Activated CD8-positive, alpha-beta memory T cell treated with anti-CD3 and anti-CD28 coated beads, Interleukin-2, amount 50 U/mL, for 1 hour (primary cell): ENCODE measurements around the gene FMN1.

Experiments used
- DNase-seq: peaks from one replicate; pipeline ENCODE4 v3.0.0-alpha.2; 2020; ENCODE audit errors: extremely low read depth

FMN1 gene

GRCh38 chr15:32765236-32765635 is 429.3 kb downstream of the FMN1 start:
- no peak for DNase-seq

GRCh38 chr15:32763295-32763694 is 431.2 kb downstream of the FMN1 start:
- DNase-seq, result no peak

DNA sequence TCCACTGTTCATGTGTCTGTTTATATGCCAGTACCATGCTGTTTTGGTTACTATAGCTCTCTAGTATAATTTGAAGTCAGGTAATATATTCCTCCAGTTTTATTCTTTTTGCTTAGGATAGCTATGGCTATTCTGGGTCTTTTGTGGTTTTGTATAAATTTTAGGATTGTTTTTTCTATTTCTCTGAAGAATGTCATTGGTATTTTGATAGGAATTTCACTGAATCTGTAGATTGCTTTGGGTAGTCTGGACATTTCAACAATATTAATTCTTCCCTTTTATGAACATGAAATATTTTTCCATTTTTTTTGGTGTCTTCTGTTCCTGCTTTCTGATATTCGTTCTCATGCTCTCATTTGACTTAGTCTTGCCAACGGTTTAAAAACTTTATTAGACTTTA is 437.1 kb downstream of the FMN1 start:
- DNase-seq, result no peak

DNA sequence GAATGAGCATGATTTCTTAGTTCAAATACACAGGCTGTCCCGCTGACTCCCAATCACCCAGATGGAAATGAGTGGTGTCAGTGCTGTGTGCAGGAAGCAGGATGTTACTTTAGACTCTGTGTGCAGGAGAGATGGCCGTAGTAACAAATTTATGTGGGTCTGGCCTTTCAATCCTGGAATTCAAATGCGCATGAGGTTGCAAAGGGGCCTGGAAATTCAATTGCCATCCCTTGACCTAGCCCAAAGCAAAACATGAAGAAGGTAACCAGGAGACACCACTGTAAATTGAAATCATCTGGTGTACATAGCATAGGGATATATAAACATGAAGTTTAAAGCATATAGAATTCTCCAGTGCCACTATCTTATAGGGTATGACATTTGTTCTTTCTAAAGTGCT is 443.5 kb downstream of the FMN1 start:
- no peak for DNase-seq

DNA sequence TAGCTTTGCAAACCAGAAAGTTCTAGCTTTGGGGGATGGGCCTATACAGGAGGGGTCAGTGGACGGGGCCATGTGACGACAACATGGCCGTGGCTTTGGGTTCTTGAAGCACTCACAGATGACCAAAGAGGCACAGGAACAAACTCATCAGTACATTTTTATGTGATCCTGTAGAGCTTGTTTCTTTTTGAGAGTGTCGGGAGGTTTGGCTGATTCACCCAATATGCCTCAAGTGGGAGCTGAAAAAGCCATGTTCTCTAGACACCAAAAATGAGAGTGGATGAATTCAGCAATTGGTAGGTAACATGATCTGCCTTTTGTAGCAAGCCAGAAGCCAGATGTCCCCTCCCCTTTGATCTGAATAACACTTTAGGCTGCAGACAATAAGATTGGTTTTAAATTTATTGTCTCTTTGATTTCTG is 446.6 kb downstream of the FMN1 start:
- DNase-seq, result no peak

DNA sequence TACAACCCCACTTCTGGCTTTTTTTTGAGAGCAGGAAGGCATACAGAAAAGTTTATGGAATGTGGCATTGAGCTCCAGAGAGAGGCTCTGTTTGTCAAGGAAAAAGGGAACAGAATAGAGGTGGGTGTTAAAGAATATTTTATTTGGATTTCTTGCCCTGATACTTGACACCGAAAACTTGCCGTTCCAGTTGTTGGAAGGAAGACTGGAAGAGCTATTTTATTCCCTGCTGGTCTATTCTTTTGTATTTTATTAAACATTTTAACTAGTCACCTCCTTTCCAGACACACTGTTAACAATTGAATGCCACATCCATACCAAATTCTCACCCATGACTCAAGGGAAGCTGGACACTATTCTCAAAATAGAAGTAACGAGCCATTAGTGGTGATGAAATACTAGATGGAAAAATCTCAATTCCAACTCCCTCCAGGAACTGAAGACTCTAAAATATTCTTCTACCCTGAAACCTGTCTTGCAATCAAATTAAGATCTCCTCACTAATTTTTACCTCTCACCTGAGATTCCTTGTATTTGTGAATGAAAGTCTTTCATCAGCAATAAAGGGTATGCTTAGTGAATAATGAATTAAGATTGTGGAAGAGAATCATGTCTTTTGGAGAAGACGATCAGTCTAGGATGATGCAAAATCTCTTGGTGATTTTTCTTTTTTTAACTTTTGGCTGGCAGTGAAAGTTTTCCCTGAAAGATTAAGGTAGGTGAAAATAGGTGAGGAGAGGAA is 448.2 kb downstream of the FMN1 start:
- no peak for DNase-seq

GRCh38 chr15:32743411-32744140 is 450.9 kb downstream of the FMN1 start:
- no peak for DNase-seq

DNA sequence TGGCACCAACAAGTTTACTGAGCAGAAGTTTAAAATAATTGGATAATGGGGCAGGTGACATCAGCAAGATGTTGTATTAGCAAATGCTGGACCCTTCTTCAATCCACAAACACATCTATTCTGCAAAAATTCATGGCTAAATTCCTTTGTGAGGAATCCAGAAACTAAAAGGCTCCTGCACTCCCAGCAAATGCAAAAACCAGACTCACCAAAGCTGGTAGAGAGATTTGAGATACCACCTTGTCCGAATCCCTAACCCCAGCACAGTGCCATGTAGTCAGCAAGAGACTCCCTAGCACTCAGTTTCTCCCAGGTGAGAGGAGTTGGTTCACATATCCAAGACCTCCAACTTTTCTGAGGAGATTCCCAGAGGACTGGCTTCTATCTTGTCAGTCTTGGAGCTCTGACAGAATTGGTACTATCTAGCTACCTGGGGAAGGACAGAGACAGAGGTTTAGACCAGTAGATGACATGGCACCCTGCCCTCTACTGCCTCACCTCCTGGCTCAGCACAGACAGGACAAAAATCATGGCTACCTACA is 454.9 kb downstream of the FMN1 start:
- no peak for DNase-seq

DNA sequence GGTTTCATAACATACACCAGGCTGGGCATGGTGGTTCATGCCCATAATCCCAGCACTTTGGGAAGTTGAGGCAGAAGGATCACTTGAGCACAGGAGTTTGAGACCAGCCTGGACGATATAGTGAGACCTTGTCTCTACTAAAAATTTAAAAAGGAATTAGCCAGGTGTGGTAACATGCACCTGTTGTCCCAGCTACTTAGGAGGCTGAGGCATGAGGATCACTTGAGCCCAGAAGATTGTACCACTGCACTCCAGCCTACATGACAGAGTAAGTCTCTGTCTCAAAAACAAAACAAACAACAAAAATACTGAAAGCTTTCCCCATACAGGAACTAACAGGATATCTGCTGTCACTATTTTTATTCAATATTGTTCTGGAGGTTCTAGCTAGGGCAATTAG is 455.8 kb downstream of the FMN1 start:
- DNase-seq, result no peak

GRCh38 chr15:32737304-32737703 is 457.2 kb downstream of the FMN1 start:
- DNase-seq, result no peak

DNA sequence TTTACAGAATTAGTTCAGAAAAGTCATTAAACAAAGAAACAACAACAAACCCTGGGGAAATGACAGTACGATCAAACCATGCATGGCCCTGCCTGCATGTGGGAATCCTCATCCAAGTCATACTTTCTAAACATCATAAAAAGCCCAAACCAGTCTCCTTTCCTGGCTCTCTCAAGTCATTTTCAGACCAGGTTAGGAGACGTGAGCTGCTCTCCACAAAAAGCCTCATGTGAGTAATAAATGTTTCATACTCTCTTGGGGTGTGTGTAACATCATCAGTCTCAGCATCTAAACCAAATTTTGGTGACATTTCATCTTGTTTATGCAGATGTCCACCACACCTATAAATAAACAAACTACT is 457.8 kb downstream of the FMN1 start:
- no peak for DNase-seq

DNA sequence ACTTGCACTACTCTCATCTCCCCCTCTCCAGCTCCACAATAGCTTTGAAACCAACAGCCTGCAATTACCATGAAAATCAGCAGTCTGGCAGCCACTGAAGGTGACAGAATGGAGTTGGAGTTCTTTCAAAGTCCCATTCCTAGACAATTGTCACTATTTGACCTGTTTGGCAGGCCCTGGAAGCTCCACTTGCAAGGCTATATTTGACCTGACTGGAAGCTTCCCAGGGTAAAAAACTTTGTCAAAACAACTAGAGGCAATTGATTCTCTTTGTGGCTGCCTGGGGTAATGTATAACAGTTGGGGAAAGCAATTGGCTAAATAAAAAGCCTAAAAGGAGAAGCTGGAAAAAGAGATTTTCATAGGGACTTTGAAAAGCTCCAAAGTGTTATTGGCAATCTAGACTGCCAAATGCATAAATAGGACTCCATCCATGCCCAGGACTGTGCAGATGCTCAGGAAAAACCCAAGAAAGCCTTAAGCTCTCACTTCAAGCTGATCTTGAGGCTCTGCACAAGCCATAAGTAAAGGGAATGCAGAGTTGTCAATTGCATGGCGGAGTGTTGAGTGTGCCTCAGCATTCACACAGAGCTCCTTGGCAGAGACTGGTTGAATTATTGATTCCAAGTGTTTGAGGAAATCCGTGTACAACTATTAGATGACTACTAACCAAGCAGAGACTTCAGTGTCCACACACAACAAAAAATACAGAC is 458.4 kb downstream of the FMN1 start:
- DNase-seq, result no peak

DNA sequence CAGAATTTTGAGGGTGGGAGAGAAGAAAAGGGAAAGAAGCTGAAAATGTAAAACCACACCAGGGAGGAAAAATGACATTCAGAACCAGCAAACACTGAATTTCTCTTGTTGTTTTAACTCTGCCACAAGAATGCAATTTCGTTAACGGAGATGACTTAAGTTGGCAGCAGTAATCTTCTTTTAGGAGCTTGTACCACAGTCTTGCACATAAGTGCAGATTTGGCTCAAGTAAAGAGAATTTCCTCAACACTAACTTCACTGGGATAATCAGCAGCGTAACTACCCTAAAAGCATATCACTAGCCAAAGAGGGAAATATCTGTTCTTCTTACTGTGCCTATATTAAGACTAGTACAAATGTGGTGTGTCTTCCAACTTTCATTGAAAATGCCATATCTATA is 461.2 kb downstream of the FMN1 start:
- DNase-seq, result no peak

GRCh38 chr15:32732574-32733157 is 461.8 kb downstream of the FMN1 start:
- no peak for DNase-seq

GRCh38 chr15:32730677-32731654 is 463.5 kb downstream of the FMN1 start:
- no peak for DNase-seq

- DNase-seq, result no peak
Measured at GRCh38 chr15:32729700-32730395, 464.7 kb downstream of the FMN1 start.

DNA sequence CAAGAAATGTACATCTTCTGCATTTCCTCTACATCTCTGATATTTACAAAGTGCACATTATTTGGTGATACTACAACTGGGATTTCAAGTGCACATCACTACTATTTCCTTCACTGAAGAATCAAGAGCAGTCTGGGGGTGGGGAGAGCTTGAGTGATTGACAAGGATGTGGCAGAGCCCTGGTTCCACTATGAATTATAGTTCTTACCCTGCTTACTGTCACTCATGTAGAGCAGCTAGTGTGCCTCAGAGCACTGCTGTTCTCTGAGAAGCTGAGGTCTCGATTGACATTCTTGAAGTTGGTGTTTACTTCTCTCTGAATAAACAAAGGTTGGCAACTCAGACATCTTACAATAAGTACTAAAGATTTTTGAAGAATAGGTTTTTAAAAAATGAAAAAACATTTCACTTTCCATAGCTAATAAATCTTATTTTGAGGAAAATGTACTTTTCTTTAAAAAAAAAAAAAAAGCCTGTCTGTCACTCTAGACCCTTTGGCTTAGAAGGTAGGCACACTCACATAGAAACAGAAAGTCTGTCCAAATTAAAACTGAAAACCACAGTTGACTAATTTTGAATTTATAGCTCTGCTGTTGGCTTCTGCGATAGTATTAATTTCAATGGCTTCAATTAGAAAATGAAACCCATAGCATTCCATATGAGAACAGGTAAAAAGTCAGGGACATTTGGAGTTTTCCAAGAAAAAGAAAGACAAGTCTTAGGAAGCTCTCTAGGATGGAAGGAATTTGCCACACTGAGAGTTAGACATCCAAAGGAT is 471.2 kb downstream of the FMN1 start:
- DNase-seq, result no peak

- DNase-seq, result no peak
Measured at GRCh38 chr15:32722136-32722535, 472.4 kb downstream of the FMN1 start.

DNA sequence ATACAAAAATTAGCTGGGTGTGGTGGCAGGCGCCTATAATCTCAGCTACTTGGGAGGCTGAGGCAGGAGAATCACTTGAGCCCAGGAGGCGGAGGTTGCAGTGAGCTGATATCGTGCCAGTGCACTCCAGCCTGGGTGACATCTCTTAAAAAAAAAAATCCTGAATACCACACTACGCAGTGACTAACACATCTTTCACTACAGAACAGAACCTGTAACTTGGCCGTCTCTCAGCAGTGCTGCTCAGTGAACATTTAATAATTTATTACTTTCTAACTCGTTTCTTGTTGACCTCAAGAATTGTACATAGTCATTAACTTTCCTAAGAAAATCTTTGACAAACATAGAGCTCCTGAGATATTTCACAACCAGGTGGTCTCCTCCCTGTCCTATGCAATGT is 472.9 kb downstream of the FMN1 start:
- no peak for DNase-seq
